Vagina (tissue), 2 donors: ENCODE measurements around the gene CALB2. TPM values are rescaled to one million over a fixed set of nuclear protein-coding genes. Genes with fewer than 3 reads are reported as not detected.

Experiments
- DNase-seq, 2 donors: peaks; one replicate each; pipeline ENCODE4 v3.0.0-alpha.2; 2017; ENCODE audit errors: extremely low spot score in 2 of 2
- H3K27ac ChIP-seq: fragments of 200-600 bp; sonication (generic); one replicate; pipeline ENCODE4 v1.5.1; 2019
- H3K27me3 ChIP-seq: fragments of 200-600 bp; sonication (generic); one replicate; pipeline ENCODE4 v1.5.1; 2019
- H3K36me3 ChIP-seq, 2 donors: fragments of 200-600 bp; sonication (generic); one replicate each; pipeline ENCODE4 v1.5.1; 2017 to 2019
- H3K4me1 ChIP-seq: fragments of 200-600 bp; sonication (generic); one replicate; pipeline ENCODE4 v1.5.1; 2019
- H3K4me3 ChIP-seq, 2 donors: fragments of 200-600 bp; sonication (generic); 1 replicate in 1 of 2; 2 replicates in 1 of 2; pipeline ENCODE4 v1.5.1; 2016 to 2019
- H3K9me3 ChIP-seq: fragments of 200-600 bp; sonication (generic); one replicate; pipeline ENCODE4 v1.5.1; 2019
- CTCF ChIP-seq, 3 experiments: fragments of 450-650 bp in 2 of 3; fragments of 200-600 bp in 1 of 3; sonication (generic) in 1 of 3; IDR thresholded peaks; one replicate each; pipeline ENCODE4 v1.5.1; 2017 to 2019; ENCODE audit warnings: antibody characterized with exemption in 3 of 3, mild to moderate bottlenecking in 2 of 3, moderate library complexity in 2 of 3
- POLR2A ChIP-seq, 2 donors: fragments of 450-650 bp; IDR thresholded peaks; one replicate each; pipeline ENCODE4 v1.6.1; 2017; ENCODE audit warnings: antibody characterized with exemption in 2 of 2, mild to moderate bottlenecking in 2 of 2, moderate library complexity in 2 of 2
- POLR2AphosphoS5 ChIP-seq, 2 donors: sonication (generic); formaldehyde crosslinking; IDR thresholded peaks; one replicate each; pipeline ENCODE4 v1.9.0; 2017; ENCODE audit warnings: antibody characterized with exemption in 2 of 2, mild to moderate bottlenecking in 2 of 2, low read depth in 1 of 2; ENCODE audit not compliant: insufficient read depth in 1 of 2
- intact Hi-C: fragments of 100-400 bp; cut with DNase I; formaldehyde crosslinking; loops from one replicate; pipeline ENCODE4 v1.15.1; 2023
- total RNA-seq: library from RNA; depleted of rRNA; stranded (reverse); fragments of >200 nt; gene quantifications from one replicate; pipeline ENCODE4 v1.2.3, GENCODE V29; 2016

The CALB2 gene
- total RNA-seq, 1 donor from 2014 or later = 3.9 TPM

GRCh38 chr16:71339236-71340171 is 19.0 kb upstream of the CALB2 start:
- Histone ChIP-seq H3K9me3 (no peaks in the 10 kb centered on the region), H3K27ac (no peak overlapping the region), H3K4me1 (no peaks in the 10 kb centered on the region), H3K4me3 (no peak overlapping the region), H3K36me3 (no peaks in the 10 kb centered on the region), H3K27me3 (no peaks in the 10 kb centered on the region)
- DNase-seq = peak in 1 of 2 donors; percentile 44
- TF ChIP-seq POLR2A (IDR thresholded peaks at IDR 0.05) (no peak), CTCF (IDR thresholded peaks at IDR 0.05) (no peak), POLR2AphosphoS5 (IDR thresholded peaks at IDR 0.05; ENCODE audit: insufficient read depth in 1 of 2, low read depth in 1 of 2) (no peak)
- intact Hi-C loops = no loop called here

GRCh38 chr16:71340406-71340805 is 18.1 kb upstream of the CALB2 start:
- intact Hi-C loops = no loop called here
- peak in 1 of 2 donors; percentile 22 for DNase-seq
- no peak overlapping the region for H3K4me3 ChIP-seq
- no peaks in the 10 kb centered on the region for H3K36me3 ChIP-seq
- no peak for TF ChIP-seq CTCF (IDR thresholded peaks at IDR 0.05)
- no peak for TF ChIP-seq POLR2A (IDR thresholded peaks at IDR 0.05)
- H3K4me1 ChIP-seq = no peaks in the 10 kb centered on the region
- no peaks in the 10 kb centered on the region for H3K9me3 ChIP-seq
- H3K27ac ChIP-seq = no peak overlapping the region
- H3K27me3 ChIP-seq = no peaks in the 10 kb centered on the region

GRCh38 chr16:71341881-71342280 is 16.6 kb upstream of the CALB2 start:
- TF ChIP-seq POLR2AphosphoS5 (IDR thresholded peaks at IDR 0.05; ENCODE audit: insufficient read depth in 1 of 2, low read depth in 1 of 2) = no peak
- Histone ChIP-seq H3K27ac (no peak overlapping the region), H3K4me3 (no peak overlapping the region), H3K27me3 (no peaks in the 10 kb centered on the region), H3K9me3 (no peaks in the 10 kb centered on the region), H3K4me1 (no peaks in the 10 kb centered on the region), H3K36me3 (no peaks in the 10 kb centered on the region)
- DNase-seq = no peak
- intact Hi-C loops = no loop called here

- intact Hi-C loops = no loop called here
- H3K27me3 ChIP-seq = no peaks in the 10 kb centered on the region
- no peak overlapping the region for H3K27ac ChIP-seq
- H3K36me3 ChIP-seq = no peaks in the 10 kb centered on the region
- H3K4me1 ChIP-seq = no peaks in the 10 kb centered on the region
- H3K9me3 ChIP-seq = no peaks in the 10 kb centered on the region
- peak in 1 of 2 donors; percentile 34 for DNase-seq
- no peak overlapping the region for H3K4me3 ChIP-seq
- no peak for TF ChIP-seq POLR2AphosphoS5 (IDR thresholded peaks at IDR 0.05; ENCODE audit: insufficient read depth in 1 of 2, low read depth in 1 of 2)
- no peak for TF ChIP-seq POLR2A (IDR thresholded peaks at IDR 0.05)
- TF ChIP-seq CTCF (IDR thresholded peaks at IDR 0.05) = no peak
Observed at GRCh38 chr16:71343078-71343477, 15.4 kb upstream of the CALB2 start.

GRCh38 chr16:71344315-71344905 is 14.1 kb upstream of the CALB2 start:
- no peak overlapping the region for H3K27ac ChIP-seq
- no peaks in the 10 kb centered on the region for H3K4me1 ChIP-seq
- no peak for DNase-seq
- H3K4me3 ChIP-seq = no peak overlapping the region
- no peaks in the 10 kb centered on the region for H3K9me3 ChIP-seq
- no peaks in the 10 kb centered on the region for H3K27me3 ChIP-seq
- TF ChIP-seq POLR2A (IDR thresholded peaks at IDR 0.05) = no peak
- no peak for TF ChIP-seq CTCF (IDR thresholded peaks at IDR 0.05)
- TF ChIP-seq POLR2AphosphoS5 (IDR thresholded peaks at IDR 0.05; ENCODE audit: insufficient read depth in 1 of 2, low read depth in 1 of 2) = no peak
- no peaks in the 10 kb centered on the region for H3K36me3 ChIP-seq
- intact Hi-C loops = no loop called here
